PC-9 (cell line): ENCODE results near the gene BTRC. TPM values are rescaled to one million over a fixed set of nuclear protein-coding genes. Genes with fewer than 3 reads are reported as not detected.

ENCODE experiments used
- BruUV-seq: library from RNA; stranded (reverse); fragments of 400-500 nt; replicated peaks from 2 replicates; lab custom pipeline; 2021; lab: Mats Ljungman, UMichigan
- CTCF ChIA-PET: fragments of 300-600 bp; sonication (Branson Sonifier 250); formaldehyde crosslinking; loops from one replicate; lab custom pipeline; 2022; ENCODE audit warnings: antibody characterized with exemption; lab: Charles Lee
- POLR2A ChIA-PET: fragments of 300-600 bp; sonication (Branson Sonifier 250); formaldehyde crosslinking; loops from one replicate; lab custom pipeline; 2022; ENCODE audit warnings: antibody characterized with exemption; ENCODE audit not compliant: unreplicated experiment; lab: Charles Lee
- DNase-seq, 2 experiments: peaks; one replicate each; pipeline versions ENCODE4 v3.0.0 to v3.0.0-alpha.2; 2015 to 2022; ENCODE audit warnings: mixed read lengths in 1 of 2
- H2AFZ ChIP-seq: fragments of 200-600 bp; sonication (generic); 2 replicates; pipeline ENCODE4 v1.8.1; 2017; ENCODE audit warnings: antibody characterized with exemption
- H3F3A ChIP-seq: fragments of 200-600 bp; sonication (generic); 2 replicates; pipeline ENCODE4 v1.8.1; 2017; ENCODE audit warnings: antibody characterized with exemption, mild to moderate bottlenecking, low read depth; ENCODE audit not compliant: insufficient read depth
- H3K27ac ChIP-seq: fragments of 200-600 bp; sonication (generic); 2 replicates; pipeline ENCODE4 v1.6.1; 2016; ENCODE audit warnings: mixed run types
- H3K27me3 ChIP-seq: fragments of 200-600 bp; sonication (generic); 2 replicates; pipeline ENCODE4 v1.6.1; 2016; ENCODE audit warnings: low read depth, mixed run types; ENCODE audit not compliant: insufficient read depth
- H3K36me3 ChIP-seq: fragments of 200-600 bp; sonication (generic); 2 replicates; pipeline ENCODE4 v1.6.1; 2016; ENCODE audit warnings: low read depth, mixed run types
- H3K4me1 ChIP-seq: fragments of 200-600 bp; sonication (generic); replicated peaks from 2 replicates; pipeline ENCODE4 v1.6.1; 2016; ENCODE audit warnings: mixed run types; ENCODE audit not compliant: insufficient read depth
- H3K4me2 ChIP-seq: fragments of 200-600 bp; sonication (generic); 2 replicates; pipeline ENCODE4 v1.6.1; 2017; ENCODE audit warnings: mixed run types
- H3K4me3 ChIP-seq: fragments of 200-600 bp; sonication (generic); 2 replicates; pipeline ENCODE4 v1.6.1; 2016; ENCODE audit warnings: mixed run types
- H3K79me2 ChIP-seq: fragments of 200-600 bp; sonication (generic); 2 replicates; pipeline ENCODE4 v1.6.1; 2017; ENCODE audit warnings: low read depth, mixed run types
- H3K9me2 ChIP-seq: fragments of 200-600 bp; sonication (generic); 2 replicates; pipeline ENCODE4 v1.8.1; 2017; ENCODE audit warnings: mild to moderate bottlenecking; ENCODE audit not compliant: insufficient read depth
- H3K9me3 ChIP-seq: fragments of 200-600 bp; sonication (generic); 2 replicates; pipeline ENCODE4 v1.8.1; 2016; ENCODE audit warnings: low read depth; ENCODE audit not compliant: insufficient read depth
- H4K20me1 ChIP-seq: fragments of 200-600 bp; sonication (generic); 2 replicates; pipeline ENCODE4 v1.8.1; 2017; ENCODE audit not compliant: insufficient read depth
- CTCF ChIP-seq: fragments of 200-600 bp; sonication (generic); conservative IDR thresholded peaks from 2 replicates; pipeline ENCODE4 v1.6.1; 2017; ENCODE audit warnings: mixed run types, antibody characterized with exemption, mild to moderate bottlenecking, moderate library complexity
- EZH2 ChIP-seq: fragments of 200-600 bp; sonication (generic); IDR thresholded peaks from 2 replicates; pipeline ENCODE4 v1.8.0; 2017; ENCODE audit warnings: antibody characterized with exemption, low read depth
- intact Hi-C: fragments of 100-400 bp; cut with micrococcal nuclease; formaldehyde crosslinking; loops from one replicate; pipeline ENCODE4 v1.10.0; 2022; ENCODE audit not compliant: unreplicated experiment
- total RNA-seq: library from RNA; stranded (reverse); gene quantifications from 2 replicates; pipeline ENCODE4 v1.2.3, GENCODE V29; 2021

The BTRC gene
- total RNA-seq, 1 experiment from 2014 or later = 15.6 TPM

GRCh38 chr10:101492814-101493213, 138.8 kb downstream of the BTRC start:
- H2AFZ ChIP-seq = no peak overlapping the region
- H3K36me3 ChIP-seq = no peaks in the 10 kb centered on the region
- H4K20me1 ChIP-seq = no peaks in the 10 kb centered on the region; the same call in 1 of the 2 replicates
- intact Hi-C loops = no loop called here
- no peak for TF ChIP-seq CTCF
- TF ChIP-seq EZH2 = no peak
- no TSS peak for BruUV-seq
- H3K9me2 ChIP-seq = no peaks in the 10 kb centered on the region
- ChIA-PET POLR2A (no interaction called here), CTCF (no interaction called here)
- no peak overlapping the region for H3K27ac ChIP-seq
- H3K9me3 ChIP-seq = no peaks in the 10 kb centered on the region
- H3K4me2 ChIP-seq = no peak overlapping the region
- no peaks in the 10 kb centered on the region for H3F3A ChIP-seq
- no peaks in the 10 kb centered on the region for H3K79me2 ChIP-seq
- no peak overlapping the region for H3K4me3 ChIP-seq
- no peak for DNase-seq
- no peaks in the 10 kb centered on the region for H3K27me3 ChIP-seq
- no peaks in the 10 kb centered on the region for H3K4me1 ChIP-seq

DNA sequence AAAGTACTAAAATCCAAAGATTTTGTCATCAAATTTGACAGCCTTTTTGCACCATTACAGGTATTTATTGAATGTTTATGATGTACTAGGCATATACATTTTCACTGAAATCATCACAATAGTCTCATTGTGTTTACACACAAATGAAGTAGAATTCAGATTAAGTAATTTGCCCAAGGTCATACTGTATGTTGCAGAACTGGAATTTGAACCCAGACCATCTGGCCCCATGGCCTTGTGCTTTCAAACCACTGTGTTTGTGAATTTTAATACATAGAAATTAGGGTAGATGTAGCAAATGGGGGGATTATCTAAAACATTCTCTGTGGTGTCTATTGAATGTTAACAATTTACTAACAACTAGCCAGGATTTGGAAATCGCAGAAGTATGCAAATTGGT, 139.3 kb downstream of the BTRC start:
- H3K27ac ChIP-seq = no peak overlapping the region
- no peaks in the 10 kb centered on the region for H3K4me1 ChIP-seq
- H3K9me2 ChIP-seq = no peaks in the 10 kb centered on the region
- no peaks in the 10 kb centered on the region for H3K27me3 ChIP-seq
- no peak overlapping the region for H2AFZ ChIP-seq
- H3K79me2 ChIP-seq = no peaks in the 10 kb centered on the region
- DNase-seq = no peak
- H3K4me2 ChIP-seq = no peak overlapping the region
- no peaks in the 10 kb centered on the region; the same call in 1 of the 2 replicates for H4K20me1 ChIP-seq
- intact Hi-C loops = no loop called here
- no peaks in the 10 kb centered on the region for H3K9me3 ChIP-seq
- H3K4me3 ChIP-seq = no peak overlapping the region
- H3F3A ChIP-seq = no peaks in the 10 kb centered on the region
- ChIA-PET POLR2A (no interaction called here), CTCF (interaction anchor here (0.5 kb wide), 1 partner anchor 20 kb away, joined by 9 read pairs; no protein-coding TSS in a partner anchor)
- H3K36me3 ChIP-seq = no peaks in the 10 kb centered on the region
- BruUV-seq = no TSS peak
- no peak for TF ChIP-seq CTCF

GRCh38 chr10:101493782-101494281, 139.9 kb downstream of the BTRC start:
- Histone ChIP-seq H3F3A (no peaks in the 10 kb centered on the region), H3K4me3 (no peak overlapping the region), H4K20me1 (no peaks in the 10 kb centered on the region; the same call in 1 of the 2 replicates), H3K4me2 (no peak overlapping the region), H2AFZ (no peak overlapping the region), H3K9me2 (no peaks in the 10 kb centered on the region), H3K79me2 (no peaks in the 10 kb centered on the region), H3K9me3 (no peaks in the 10 kb centered on the region), H3K36me3 (no peaks in the 10 kb centered on the region), H3K27ac (no peak overlapping the region), H3K27me3 (no peaks in the 10 kb centered on the region), H3K4me1 (no peaks in the 10 kb centered on the region)
- ChIA-PET POLR2A (no interaction called here), CTCF (interaction anchor here (0.5 kb wide), 1 partner anchor 21 kb away, joined by 9 read pairs; no protein-coding TSS in a partner anchor)
- intact Hi-C loops = no loop called here
- TF ChIP-seq CTCF = no peak
- no peak for TF ChIP-seq EZH2
- BruUV-seq = no TSS peak
- DNase-seq = no peak
